GM10266 (cell line): ENCODE results near the gene ITGA1.

ENCODE experiments used
- DNase-seq: peaks from one replicate; pipeline ENCODE4 v3.0.0; 2012; ENCODE audit errors: extremely low spot score
- TF ChIP-seq, protein P1 (sequence below): IDR thresholded peaks from 2 replicates; pipeline ENCODE4 v1.5.1; 2012; ENCODE audit warnings: mild to moderate bottlenecking, low read depth; ENCODE audit not compliant: control insufficient read depth, insufficient read depth; ENCODE audit errors: missing control alignments

Gene ITGA1

DNA sequence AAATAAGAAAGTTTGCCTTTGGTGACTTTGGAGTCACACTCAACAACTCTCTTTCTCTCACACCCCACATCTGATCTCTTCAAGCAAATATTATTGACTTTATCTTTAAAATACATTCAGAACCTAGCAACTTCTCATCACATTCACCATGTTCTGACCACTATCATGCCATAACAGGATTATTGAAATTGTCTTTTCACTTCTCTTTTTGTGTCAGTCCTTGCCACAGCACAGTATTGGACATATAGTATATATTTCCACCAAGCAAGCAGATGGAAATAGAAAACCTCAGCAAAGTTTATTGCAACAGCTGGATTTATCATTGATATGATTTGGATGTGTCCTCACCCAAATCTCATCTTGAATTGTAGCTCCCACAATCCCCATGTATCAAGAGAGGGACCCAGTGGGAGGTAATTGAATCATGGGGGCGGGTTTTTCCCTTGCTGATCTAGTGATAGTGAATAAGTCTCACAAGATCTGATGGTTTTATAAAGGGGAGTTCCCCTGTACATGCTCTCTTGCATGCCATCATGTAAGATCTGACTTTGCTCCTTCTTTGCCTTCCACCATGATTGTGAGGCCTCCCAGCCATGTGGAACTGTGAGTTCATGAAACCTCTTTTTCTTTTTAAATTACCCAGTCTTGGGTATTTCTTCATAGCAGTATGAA lies 26.9 kb upstream of the ITGA1 start:
- TF ChIP-seq, protein P1, sequence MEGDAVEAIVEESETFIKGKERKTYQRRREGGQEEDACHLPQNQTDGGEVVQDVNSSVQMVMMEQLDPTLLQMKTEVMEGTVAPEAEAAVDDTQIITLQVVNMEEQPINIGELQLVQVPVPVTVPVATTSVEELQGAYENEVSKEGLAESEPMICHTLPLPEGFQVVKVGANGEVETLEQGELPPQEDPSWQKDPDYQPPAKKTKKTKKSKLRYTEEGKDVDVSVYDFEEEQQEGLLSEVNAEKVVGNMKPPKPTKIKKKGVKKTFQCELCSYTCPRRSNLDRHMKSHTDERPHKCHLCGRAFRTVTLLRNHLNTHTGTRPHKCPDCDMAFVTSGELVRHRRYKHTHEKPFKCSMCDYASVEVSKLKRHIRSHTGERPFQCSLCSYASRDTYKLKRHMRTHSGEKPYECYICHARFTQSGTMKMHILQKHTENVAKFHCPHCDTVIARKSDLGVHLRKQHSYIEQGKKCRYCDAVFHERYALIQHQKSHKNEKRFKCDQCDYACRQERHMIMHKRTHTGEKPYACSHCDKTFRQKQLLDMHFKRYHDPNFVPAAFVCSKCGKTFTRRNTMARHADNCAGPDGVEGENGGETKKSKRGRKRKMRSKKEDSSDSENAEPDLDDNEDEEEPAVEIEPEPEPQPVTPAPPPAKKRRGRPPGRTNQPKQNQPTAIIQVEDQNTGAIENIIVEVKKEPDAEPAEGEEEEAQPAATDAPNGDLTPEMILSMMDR = no peak
- DNase-seq = no peak

DNA sequence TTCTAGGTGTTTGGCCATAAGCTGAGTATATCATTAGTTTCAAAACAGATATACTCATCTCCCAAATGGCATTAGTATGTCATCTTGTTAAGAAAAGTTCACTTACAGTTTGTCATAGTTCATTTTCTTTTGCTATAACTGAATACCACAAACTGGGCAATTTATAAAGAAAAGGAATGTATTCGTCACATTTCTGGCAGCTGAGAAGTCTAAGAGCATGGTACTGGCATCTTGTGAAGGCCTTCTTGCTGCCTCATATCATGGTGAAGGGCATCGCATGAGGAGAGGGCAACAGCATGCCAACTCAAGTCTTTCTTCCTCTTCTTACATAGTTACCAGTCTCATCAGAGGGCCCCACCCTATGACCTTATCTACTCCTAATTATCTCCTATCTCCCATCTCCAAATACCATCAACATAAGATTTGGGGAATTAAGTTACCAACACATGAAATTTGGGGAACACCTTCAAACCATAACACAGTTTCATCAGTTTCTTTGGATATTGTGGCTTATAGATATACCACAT lies 20.4 kb upstream of the ITGA1 start:
- TF ChIP-seq, protein P1 = no peak
- no peak for DNase-seq

DNA sequence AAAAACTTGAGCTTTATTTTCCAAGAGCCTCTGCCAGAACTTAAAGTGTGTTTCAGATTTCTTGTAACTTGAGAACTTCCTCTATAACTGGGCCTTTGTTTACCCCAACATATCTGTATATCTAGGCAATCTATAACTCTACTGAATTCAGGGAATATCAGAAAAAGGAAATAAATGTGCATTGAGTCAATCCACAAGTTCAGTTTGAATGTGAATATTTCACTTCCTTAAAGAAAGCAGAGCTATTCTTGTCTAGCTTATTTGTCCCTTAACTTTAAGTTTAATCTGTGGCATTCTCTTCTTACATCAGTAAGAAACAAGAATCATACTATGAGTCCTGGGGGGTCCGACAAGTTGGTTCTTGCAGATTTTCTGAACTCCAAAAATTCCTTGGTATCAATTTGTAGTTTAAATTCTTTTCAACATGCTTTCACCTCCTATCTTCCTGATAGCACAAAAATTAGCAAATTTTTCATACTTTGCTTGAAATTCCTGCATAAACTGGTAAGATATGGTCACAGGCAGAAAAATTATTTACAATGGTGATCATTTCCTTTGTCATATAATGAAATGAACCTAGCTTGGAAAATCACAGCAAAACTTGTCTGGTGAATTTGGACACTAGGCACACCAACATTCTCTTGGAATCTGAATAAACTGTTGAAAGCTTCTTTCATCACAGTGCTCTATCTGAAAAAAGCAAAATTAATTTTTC lies 19.8 kb upstream of the ITGA1 start:
- TF ChIP-seq, protein P1 = no peak
- DNase-seq = no peak

DNA sequence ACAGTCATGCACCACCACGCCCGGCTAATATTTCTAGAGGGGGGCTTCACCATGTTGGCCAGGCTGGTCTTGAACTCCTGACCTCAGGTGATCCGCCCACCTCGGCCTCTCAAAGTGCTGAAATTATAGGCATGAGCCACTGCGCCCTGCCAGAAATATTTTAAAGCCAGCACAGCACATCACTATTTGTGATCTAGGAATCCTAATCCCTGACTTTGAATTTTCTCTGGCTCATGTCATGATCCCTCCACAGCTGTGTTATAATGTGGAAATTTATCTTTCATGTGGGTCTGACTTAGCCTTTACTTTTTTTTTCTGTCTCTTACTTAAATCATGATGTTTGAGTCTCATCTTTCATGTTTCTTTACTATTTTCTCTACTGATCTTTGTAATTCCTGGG lies 18.7 kb upstream of the ITGA1 start:
- no peak for DNase-seq
- TF ChIP-seq, protein P1 = no peak

DNA sequence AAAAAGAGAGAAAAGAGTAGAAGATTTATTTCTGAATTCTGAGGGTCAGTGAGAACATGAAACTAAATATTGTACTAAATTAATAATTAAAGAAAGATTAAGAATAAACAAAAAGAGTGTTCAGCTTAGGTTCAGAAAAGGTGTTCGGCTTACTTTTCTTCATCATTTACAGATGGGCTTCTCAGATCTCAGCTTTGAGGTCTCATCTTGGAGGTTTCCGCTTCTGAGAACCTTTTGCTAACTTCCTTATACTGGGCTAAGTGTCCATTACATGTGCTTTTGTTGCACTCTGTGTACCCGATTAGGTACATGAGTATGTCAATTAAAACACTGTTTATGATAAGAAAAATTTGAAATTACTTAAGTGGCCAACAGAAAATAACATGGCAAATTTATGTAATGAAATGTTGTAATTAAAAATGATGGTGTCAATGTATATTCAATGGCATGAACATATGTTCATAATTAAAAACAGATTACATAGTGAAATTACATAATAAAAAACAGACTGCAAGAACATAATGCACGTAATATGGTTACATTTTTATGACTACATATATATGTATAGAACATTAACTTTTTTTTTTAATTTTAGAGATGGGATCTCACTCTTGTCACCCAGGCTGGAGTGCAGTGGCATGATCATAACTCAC lies 17.3 kb upstream of the ITGA1 start:
- no peak for DNase-seq
- TF ChIP-seq, protein P1 = no peak

DNA sequence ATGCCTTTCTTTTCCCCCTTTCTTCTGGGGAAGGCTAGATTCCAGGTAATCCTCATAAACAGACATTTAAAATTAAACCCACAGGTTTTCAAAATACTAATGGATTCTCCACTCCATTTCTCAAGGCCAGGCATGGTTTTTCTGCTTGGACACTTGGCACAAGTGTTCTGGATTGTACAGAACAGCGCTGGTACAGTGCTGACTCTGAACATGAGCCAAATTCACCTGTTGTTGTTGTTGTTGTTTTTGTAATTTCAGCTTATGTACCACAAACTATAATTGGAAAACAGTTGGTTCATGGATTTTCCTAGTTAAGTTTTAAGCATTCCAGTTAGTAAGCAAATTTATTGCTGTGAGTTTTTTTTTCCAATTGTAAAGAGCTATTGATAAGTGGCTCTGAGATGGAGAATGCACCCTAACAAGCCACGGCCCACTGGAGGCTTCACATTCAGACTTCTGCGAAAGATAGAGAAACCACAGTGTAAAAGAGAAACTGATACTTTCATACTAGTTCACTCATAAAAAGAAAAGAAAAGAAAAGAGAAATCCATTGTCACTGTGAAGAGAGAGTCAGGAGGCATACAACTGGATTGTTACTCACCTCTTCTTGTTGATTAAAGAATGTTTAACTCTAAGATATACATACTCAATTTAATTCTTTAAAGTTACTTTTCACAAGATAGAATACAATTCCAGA lies 16.2 kb upstream of the ITGA1 start:
- DNase-seq = peak; percentile 31
- TF ChIP-seq, protein P1 = no peak
